ENCODE data around the gene FKBP14.

DNA sequence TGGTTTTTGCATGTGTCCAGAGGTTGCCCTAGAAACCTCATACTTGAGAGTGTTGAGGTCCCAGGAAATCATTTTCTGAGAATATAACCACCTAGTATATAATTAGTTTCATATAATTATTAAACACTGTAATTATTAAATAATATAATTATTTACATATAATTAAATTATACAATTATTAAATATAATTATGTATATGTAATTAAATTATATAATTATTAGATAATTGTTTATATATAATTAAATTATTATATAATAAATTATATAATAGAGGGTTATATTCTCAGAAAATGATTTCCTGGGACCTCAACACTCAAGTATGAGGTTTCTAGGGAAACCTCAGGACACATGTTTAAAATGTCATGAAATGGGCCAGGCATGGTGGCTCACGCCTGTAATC, 64.5 kb downstream of the FKBP14 start:
- TF ChIP-seq, protein P1, sequence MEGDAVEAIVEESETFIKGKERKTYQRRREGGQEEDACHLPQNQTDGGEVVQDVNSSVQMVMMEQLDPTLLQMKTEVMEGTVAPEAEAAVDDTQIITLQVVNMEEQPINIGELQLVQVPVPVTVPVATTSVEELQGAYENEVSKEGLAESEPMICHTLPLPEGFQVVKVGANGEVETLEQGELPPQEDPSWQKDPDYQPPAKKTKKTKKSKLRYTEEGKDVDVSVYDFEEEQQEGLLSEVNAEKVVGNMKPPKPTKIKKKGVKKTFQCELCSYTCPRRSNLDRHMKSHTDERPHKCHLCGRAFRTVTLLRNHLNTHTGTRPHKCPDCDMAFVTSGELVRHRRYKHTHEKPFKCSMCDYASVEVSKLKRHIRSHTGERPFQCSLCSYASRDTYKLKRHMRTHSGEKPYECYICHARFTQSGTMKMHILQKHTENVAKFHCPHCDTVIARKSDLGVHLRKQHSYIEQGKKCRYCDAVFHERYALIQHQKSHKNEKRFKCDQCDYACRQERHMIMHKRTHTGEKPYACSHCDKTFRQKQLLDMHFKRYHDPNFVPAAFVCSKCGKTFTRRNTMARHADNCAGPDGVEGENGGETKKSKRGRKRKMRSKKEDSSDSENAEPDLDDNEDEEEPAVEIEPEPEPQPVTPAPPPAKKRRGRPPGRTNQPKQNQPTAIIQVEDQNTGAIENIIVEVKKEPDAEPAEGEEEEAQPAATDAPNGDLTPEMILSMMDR (IDR thresholded peaks at IDR 0.05; ENCODE audit: insufficient read depth, low read length, poor library complexity, severe bottlenecking) = no peak
- no peak for TF ChIP-seq EZH2phosphoT487 (conservative IDR thresholded peaks at IDR 0.05; ENCODE audit: low read length)

Measured in SU-DHL-6 (cell line).